Cardiac muscle cell (in vitro differentiated cells and primary cell): ENCODE results near the gene SEMA4D. TPM values are rescaled to one million over a fixed set of nuclear protein-coding genes. Genes with fewer than 3 reads are reported as not detected.

Source experiments
- DNase-seq, 2 donors: peaks; one replicate each; pipeline versions ENCODE4 v3.0.0 to v3.0.0-alpha.2; 2010 to 2017; ENCODE audit warnings: low read depth in 1 of 2, low spot score in 1 of 2
- H3K27ac ChIP-seq: fragments of 200-600 bp; sonication (generic); 2 replicates; pipeline ENCODE4 v1.5.1; 2016
- H3K27me3 ChIP-seq: fragments of 200-600 bp; sonication (generic); 2 replicates; pipeline ENCODE4 v1.6.0; 2016; ENCODE audit warnings: control low read depth
- H3K36me3 ChIP-seq: fragments of 200-600 bp; sonication (generic); 2 replicates; pipeline ENCODE4 v1.5.1; 2016; ENCODE audit warnings: control low read depth
- H3K4me1 ChIP-seq: fragments of 200-600 bp; sonication (generic); 2 replicates; pipeline ENCODE4 v1.8.1; 2017; ENCODE audit warnings: low read depth, mild to moderate bottlenecking, mixed run types
- H3K4me3 ChIP-seq: fragments of 200-600 bp; sonication (generic); 2 replicates; pipeline ENCODE4 v1.5.1; 2016; ENCODE audit warnings: mild to moderate bottlenecking
- H3K9me3 ChIP-seq: fragments of 200-600 bp; sonication (generic); 2 replicates; pipeline ENCODE4 v1.5.1; 2017; ENCODE audit warnings: low read depth, mild to moderate bottlenecking, control low read depth
- polyA plus RNA-seq: library from polyadenylated mRNA; unstranded; fragments of >200 nt; fragmentation: Nextera tagmentation; extraction: Ambion mirVana; gene quantifications from 2 replicates; pipeline ENCODE4 v1.2.1, GENCODE V29; 2016
- total RNA-seq: library from RNA; depleted of rRNA; stranded (reverse); fragments of >200 nt; gene quantifications from 2 replicates; pipeline ENCODE4 v1.2.3, GENCODE V29; 2016
- TF ChIP-seq, protein P1 (sequence below): IDR thresholded peaks from 2 replicates; pipeline ENCODE4 v1.5.1; 2012; ENCODE audit warnings: low read depth, mild to moderate bottlenecking, low read length

SEMA4D gene
- total and polyA plus RNA-seq, 2 experiments from 2014 or later = 16.5 to 34.2 TPM

- H3K27ac ChIP-seq = no peak overlapping the region
- H3K4me3 ChIP-seq = no peak overlapping the region
- H3K9me3 ChIP-seq = no peaks in the 10 kb centered on the region
- no peaks in the 10 kb centered on the region for H3K27me3 ChIP-seq
- TF ChIP-seq, protein P1, sequence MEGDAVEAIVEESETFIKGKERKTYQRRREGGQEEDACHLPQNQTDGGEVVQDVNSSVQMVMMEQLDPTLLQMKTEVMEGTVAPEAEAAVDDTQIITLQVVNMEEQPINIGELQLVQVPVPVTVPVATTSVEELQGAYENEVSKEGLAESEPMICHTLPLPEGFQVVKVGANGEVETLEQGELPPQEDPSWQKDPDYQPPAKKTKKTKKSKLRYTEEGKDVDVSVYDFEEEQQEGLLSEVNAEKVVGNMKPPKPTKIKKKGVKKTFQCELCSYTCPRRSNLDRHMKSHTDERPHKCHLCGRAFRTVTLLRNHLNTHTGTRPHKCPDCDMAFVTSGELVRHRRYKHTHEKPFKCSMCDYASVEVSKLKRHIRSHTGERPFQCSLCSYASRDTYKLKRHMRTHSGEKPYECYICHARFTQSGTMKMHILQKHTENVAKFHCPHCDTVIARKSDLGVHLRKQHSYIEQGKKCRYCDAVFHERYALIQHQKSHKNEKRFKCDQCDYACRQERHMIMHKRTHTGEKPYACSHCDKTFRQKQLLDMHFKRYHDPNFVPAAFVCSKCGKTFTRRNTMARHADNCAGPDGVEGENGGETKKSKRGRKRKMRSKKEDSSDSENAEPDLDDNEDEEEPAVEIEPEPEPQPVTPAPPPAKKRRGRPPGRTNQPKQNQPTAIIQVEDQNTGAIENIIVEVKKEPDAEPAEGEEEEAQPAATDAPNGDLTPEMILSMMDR = no peak
- DNase-seq = no peak
- no peaks in the 10 kb centered on the region for H3K36me3 ChIP-seq
- H3K4me1 ChIP-seq = peaks cover 13% of the 10 kb centered on the region
Observed at GRCh38 chr9:89410022-89410421, 87.9 kb downstream of the SEMA4D start.

DNA sequence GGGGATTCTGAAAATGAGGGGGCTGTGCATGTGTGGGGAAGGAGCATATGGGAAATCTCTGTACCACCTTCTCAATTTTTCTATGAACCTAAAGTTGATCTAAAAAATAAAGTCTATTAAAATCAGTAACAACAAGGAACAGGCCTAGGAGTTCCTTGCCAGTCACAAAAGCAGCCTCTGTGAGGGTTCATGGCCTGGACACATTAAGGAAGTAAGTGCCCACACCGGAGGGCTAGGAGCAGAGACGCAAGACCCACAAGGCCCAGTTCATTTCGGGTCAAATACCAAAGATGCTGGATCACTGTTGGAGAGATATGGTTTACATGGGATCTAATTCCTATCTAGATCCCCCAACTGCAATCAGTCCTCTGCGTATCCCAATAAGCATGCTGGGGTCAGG lies 88.4 kb downstream of the SEMA4D start:
- Histone ChIP-seq H3K4me1 (peaks cover 13% of the 10 kb centered on the region), H3K4me3 (no peak overlapping the region), H3K27ac (no peak overlapping the region), H3K27me3 (no peaks in the 10 kb centered on the region), H3K36me3 (no peaks in the 10 kb centered on the region), H3K9me3 (no peaks in the 10 kb centered on the region)
- DNase-seq = no peak
- TF ChIP-seq, protein P1 = no peak

DNA sequence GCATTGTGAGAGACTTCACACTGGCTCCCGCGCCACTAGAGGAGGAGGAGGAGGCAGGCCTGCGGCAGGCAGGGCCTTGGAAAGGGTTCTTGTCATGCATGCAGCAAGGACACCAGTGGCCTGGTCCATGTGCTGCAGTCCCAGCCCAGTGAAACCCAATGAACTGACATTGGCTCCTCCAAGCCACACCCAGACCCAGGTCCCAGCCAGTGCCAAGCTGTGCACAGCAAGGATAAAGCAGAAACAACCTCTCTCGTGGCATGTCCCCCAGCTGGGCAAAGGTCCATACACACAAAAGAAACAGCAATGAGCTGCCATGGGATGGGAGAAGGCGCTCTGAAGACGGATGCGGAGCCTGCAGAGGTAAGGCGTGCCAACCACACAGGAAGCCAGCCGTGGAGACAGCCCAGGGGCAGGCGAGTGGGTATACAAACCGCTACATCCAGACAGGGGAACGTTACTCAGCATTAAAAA lies 89.2 kb downstream of the SEMA4D start:
- no peak overlapping the region for H3K4me3 ChIP-seq
- TF ChIP-seq, protein P1 = no peak
- no peaks in the 10 kb centered on the region for H3K36me3 ChIP-seq
- H3K4me1 ChIP-seq = peaks cover 13% of the 10 kb centered on the region
- H3K27me3 ChIP-seq = no peaks in the 10 kb centered on the region
- no peaks in the 10 kb centered on the region for H3K9me3 ChIP-seq
- DNase-seq = no peak
- no peak overlapping the region for H3K27ac ChIP-seq

DNA sequence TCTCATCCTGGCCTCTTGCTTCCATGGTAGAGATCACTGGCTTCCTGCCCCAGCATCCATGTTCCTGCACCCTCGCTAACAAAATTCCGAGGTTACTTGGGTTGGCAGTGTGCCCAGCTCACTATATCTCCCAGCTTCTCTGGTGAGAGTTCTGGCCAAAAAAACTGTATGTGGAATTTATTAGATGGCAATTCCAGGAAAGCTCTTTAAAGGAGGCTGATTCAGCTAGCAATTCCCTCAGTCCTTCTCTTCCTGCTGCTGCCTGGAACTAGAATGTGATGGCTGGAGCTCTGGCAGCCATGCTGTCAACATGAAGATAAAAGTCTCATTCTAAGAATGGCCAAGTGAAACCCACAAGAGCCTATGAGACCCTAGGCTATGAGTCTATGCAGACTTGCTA lies 90.8 kb downstream of the SEMA4D start:
- DNase-seq = peak in 1 of 2 donors; percentile 62
- peaks cover 5% of the 10 kb centered on the region for H3K4me1 ChIP-seq
- TF ChIP-seq, protein P1 = no peak
- no peak overlapping the region for H3K27ac ChIP-seq
- no peak overlapping the region for H3K4me3 ChIP-seq
- no peaks in the 10 kb centered on the region for H3K36me3 ChIP-seq
- no peaks in the 10 kb centered on the region for H3K27me3 ChIP-seq
- H3K9me3 ChIP-seq = no peaks in the 10 kb centered on the region

GRCh38 chr9:89405826-89406225 lies 92.1 kb downstream of the SEMA4D start:
- no peak for DNase-seq
- no peak overlapping the region for H3K4me3 ChIP-seq
- no peaks in the 10 kb centered on the region for H3K27me3 ChIP-seq
- H3K36me3 ChIP-seq = no peaks in the 10 kb centered on the region
- H3K9me3 ChIP-seq = no peaks in the 10 kb centered on the region
- TF ChIP-seq, protein P1 = no peak
- H3K27ac ChIP-seq = no peak overlapping the region
- peaks cover 5% of the 10 kb centered on the region for H3K4me1 ChIP-seq

- peaks cover 5% of the 10 kb centered on the region for H3K4me1 ChIP-seq
- DNase-seq = no peak
- H3K36me3 ChIP-seq = no peaks in the 10 kb centered on the region
- H3K27me3 ChIP-seq = no peaks in the 10 kb centered on the region
- H3K27ac ChIP-seq = no peak overlapping the region
- TF ChIP-seq, protein P1 = no peak
- no peaks in the 10 kb centered on the region for H3K9me3 ChIP-seq
- no peak overlapping the region for H3K4me3 ChIP-seq
Observed at GRCh38 chr9:89404074-89404473, 93.8 kb downstream of the SEMA4D start.
